ENCODE data around the gene TBX2. TPM values are rescaled to one million over a fixed set of nuclear protein-coding genes. Genes with fewer than 3 reads are reported as not detected.

The TBX2 gene
- total RNA-seq, 4 donors from 2014 or later = 3.1 to 14.2 (median 9.6) TPM

- no peak for DNase-seq (ENCODE audit: low spot score)
- no peak for TF ChIP-seq CTCF (IDR thresholded peaks at IDR 0.05)
Observed at GRCh38 chr17:61380836-61381525, 18.7 kb upstream of the TBX2 start.

GRCh38 chr17:61381537-61381936 is 18.1 kb upstream of the TBX2 start:
- TF ChIP-seq CTCF (IDR thresholded peaks at IDR 0.05) = no peak
- DNase-seq (ENCODE audit: low spot score) = no peak
- ATAC-seq (ENCODE audit: low FRiP score) = no peak

More at GRCh38 chr17:61380836-61381525, 18.7 kb upstream of the TBX2 start:
- ATAC-seq (ENCODE audit: low FRiP score) = no peak

- ATAC-seq (ENCODE audit: low FRiP score) (no peak), DNase-seq (ENCODE audit: low spot score) (no peak)
Observed at GRCh38 chr17:61382796-61383688, 16.6 kb upstream of the TBX2 start.

GRCh38 chr17:61383689-61384201 is 15.9 kb upstream of the TBX2 start:
- no peak for ATAC-seq (ENCODE audit: low FRiP score)
- TF ChIP-seq CTCF (IDR thresholded peaks at IDR 0.05) = no peak
- no peak for DNase-seq (ENCODE audit: low spot score)

More at GRCh38 chr17:61382796-61383688, 16.6 kb upstream of the TBX2 start:
- TF ChIP-seq CTCF (IDR thresholded peaks at IDR 0.05) = no peak

GRCh38 chr17:61384354-61384691 is 15.3 kb upstream of the TBX2 start:
- no peak for TF ChIP-seq CTCF (IDR thresholded peaks at IDR 0.05)
- DNase-seq (ENCODE audit: low spot score) = no peak
- ATAC-seq (ENCODE audit: low FRiP score) = no peak

GRCh38 chr17:61384692-61385576 is 14.7 kb upstream of the TBX2 start:
- no peak for DNase-seq (ENCODE audit: low spot score)
- ATAC-seq (ENCODE audit: low FRiP score) = no peak
- TF ChIP-seq CTCF (IDR thresholded peaks at IDR 0.05) = no peak

All from omental fat pad (tissue), 4 donors.